ENCODE measurements around the gene USF3. TPM values are rescaled to one million over a fixed set of nuclear protein-coding genes. Genes with fewer than 3 reads are reported as not detected.

The USF3 gene
- total and polyA plus RNA-seq, 4 donors = 4.6 to 16.0 (median 11.4) TPM

GRCh38 chr3:113648524-113648923, 47.9 kb downstream of the USF3 start:
- Histone ChIP-seq H3K9ac (ENCODE audit: low read depth in 1 of 2, low read length in 2 of 2) (no peak overlapping the region), H3K9me3 (ENCODE audit: control insufficient read depth in 4 of 4, low read length in 3 of 4) (peaks cover 0 to 9% (median 2%) of the 10 kb centered on the region in 4 donors), H3K4me3 (ENCODE audit: low read depth in 1 of 3, low read length in 3 of 3) (no peak overlapping the region), H3K4me1 (ENCODE audit: control insufficient read depth in 4 of 4, insufficient read depth in 4 of 4, low read length in 3 of 4) (no peaks in the 10 kb centered on the region), H3K27me3 (ENCODE audit: control insufficient read depth in 4 of 4, insufficient read depth in 4 of 4, low read length in 3 of 4) (no peaks in the 10 kb centered on the region), H3K27ac (ENCODE audit: low read depth in 1 of 2, low read length in 2 of 2) (no peak overlapping the region), H3K36me3 (ENCODE audit: control insufficient read depth in 4 of 4, insufficient read depth in 3 of 4, low read depth in 1 of 4, low read length in 3 of 4) (no peaks in the 10 kb centered on the region)
- no peak for TF ChIP-seq FOXA1 (IDR thresholded peaks at IDR 0.05)
- no peak for TF ChIP-seq GABPA (IDR thresholded peaks at IDR 0.05 in 1 of 2, conservative IDR thresholded peaks at IDR 0.05 in 1 of 2)
- TF ChIP-seq, protein P1, sequence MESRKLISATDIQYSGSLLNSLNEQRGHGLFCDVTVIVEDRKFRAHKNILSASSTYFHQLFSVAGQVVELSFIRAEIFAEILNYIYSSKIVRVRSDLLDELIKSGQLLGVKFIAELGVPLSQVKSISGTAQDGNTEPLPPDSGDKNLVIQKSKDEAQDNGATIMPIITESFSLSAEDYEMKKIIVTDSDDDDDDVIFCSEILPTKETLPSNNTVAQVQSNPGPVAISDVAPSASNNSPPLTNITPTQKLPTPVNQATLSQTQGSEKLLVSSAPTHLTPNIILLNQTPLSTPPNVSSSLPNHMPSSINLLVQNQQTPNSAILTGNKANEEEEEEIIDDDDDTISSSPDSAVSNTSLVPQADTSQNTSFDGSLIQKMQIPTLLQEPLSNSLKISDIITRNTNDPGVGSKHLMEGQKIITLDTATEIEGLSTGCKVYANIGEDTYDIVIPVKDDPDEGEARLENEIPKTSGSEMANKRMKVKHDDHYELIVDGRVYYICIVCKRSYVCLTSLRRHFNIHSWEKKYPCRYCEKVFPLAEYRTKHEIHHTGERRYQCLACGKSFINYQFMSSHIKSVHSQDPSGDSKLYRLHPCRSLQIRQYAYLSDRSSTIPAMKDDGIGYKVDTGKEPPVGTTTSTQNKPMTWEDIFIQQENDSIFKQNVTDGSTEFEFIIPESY (IDR thresholded peaks at IDR 0.05) = no peak
- TF ChIP-seq HNF4G (IDR thresholded peaks at IDR 0.05) = no peak
- TF ChIP-seq ATF3 (IDR thresholded peaks at IDR 0.05) = no peak
- no peak for TF ChIP-seq RAD21 (IDR thresholded peaks at IDR 0.05)
- no peak for TF ChIP-seq FOXA2 (IDR thresholded peaks at IDR 0.05)
- no peak for TF ChIP-seq REST (IDR thresholded peaks at IDR 0.05)
- TF ChIP-seq SP1 (IDR thresholded peaks at IDR 0.05) = no peak
- TF ChIP-seq JUND (IDR thresholded peaks at IDR 0.05) = no peak
- no peak for TF ChIP-seq RXRA (IDR thresholded peaks at IDR 0.05)
- no peak for TF ChIP-seq EGR1 (IDR thresholded peaks at IDR 0.05; ENCODE audit: low read depth in 2 of 2)
- TF ChIP-seq NR2F2 (IDR thresholded peaks at IDR 0.05) = no peak
- TF ChIP-seq, protein P2, sequence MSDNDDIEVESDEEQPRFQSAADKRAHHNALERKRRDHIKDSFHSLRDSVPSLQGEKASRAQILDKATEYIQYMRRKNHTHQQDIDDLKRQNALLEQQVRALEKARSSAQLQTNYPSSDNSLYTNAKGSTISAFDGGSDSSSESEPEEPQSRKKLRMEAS (IDR thresholded peaks at IDR 0.05) = no peak
- TF ChIP-seq, protein P3, sequence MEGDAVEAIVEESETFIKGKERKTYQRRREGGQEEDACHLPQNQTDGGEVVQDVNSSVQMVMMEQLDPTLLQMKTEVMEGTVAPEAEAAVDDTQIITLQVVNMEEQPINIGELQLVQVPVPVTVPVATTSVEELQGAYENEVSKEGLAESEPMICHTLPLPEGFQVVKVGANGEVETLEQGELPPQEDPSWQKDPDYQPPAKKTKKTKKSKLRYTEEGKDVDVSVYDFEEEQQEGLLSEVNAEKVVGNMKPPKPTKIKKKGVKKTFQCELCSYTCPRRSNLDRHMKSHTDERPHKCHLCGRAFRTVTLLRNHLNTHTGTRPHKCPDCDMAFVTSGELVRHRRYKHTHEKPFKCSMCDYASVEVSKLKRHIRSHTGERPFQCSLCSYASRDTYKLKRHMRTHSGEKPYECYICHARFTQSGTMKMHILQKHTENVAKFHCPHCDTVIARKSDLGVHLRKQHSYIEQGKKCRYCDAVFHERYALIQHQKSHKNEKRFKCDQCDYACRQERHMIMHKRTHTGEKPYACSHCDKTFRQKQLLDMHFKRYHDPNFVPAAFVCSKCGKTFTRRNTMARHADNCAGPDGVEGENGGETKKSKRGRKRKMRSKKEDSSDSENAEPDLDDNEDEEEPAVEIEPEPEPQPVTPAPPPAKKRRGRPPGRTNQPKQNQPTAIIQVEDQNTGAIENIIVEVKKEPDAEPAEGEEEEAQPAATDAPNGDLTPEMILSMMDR (IDR thresholded peaks at IDR 0.05; ENCODE audit: low read depth, low read length, missing input control) = no peak
- TF ChIP-seq HNF4A (conservative IDR thresholded peaks at IDR 0.05) = no peak
- TF ChIP-seq TAF1 (conservative IDR thresholded peaks at IDR 0.05) = no peak
- TF ChIP-seq YY1 (IDR thresholded peaks at IDR 0.05) = no peak
- DNase-seq (ENCODE audit: low spot score) = no peak

All from liver (tissue), 9 donors.